NCI-H1930 (cell line): ENCODE results near the gene CTAG1A.
"Not testable (repeated sequence)": the region's sequence is repeated elsewhere in the genome, so short reads cannot be mapped to it uniquely, and the experiment has no call there.

Source experiments
- DNase-seq, 2 experiments: peaks; one replicate each; lab custom pipeline; 2025; lab: John Stamatoyannopoulos, UW

The CTAG1A gene

GRCh38 chrX:154573061-154573460 lies 11.9 kb upstream of the CTAG1A start:
- not testable (repeated sequence) for DNase-seq

GRCh38 chrX:154575076-154575475 lies 9.9 kb upstream of the CTAG1A start:
- not testable (repeated sequence) for DNase-seq

GRCh38 chrX:154582994-154583393 lies 1.9 kb upstream of the CTAG1A start:
- not testable (repeated sequence) for DNase-seq

GRCh38 chrX:154590415-154590814 lies 5.5 kb downstream of the CTAG1A start:
- DNase-seq, result not testable (repeated sequence)

- DNase-seq, result no peak
These were observed 7.6 kb downstream of the CTAG1A start for GRCh38 chrX:154592505-154592904.

GRCh38 chrX:154593201-154593600 lies 8.3 kb downstream of the CTAG1A start:
- no peak for DNase-seq

- DNase-seq, result no peak
These were observed 9.6 kb downstream of the CTAG1A start for GRCh38 chrX:154594491-154594890.

GRCh38 chrX:154595559-154596249 lies 10.8 kb downstream of the CTAG1A start:
- DNase-seq, result no peak

- no peak for DNase-seq
These were observed 11.5 kb downstream of the CTAG1A start for GRCh38 chrX:154596290-154596929.

GRCh38 chrX:154597221-154597620 lies 12.3 kb downstream of the CTAG1A start:
- no peak for DNase-seq

- no peak for DNase-seq
These were observed 13.7 kb downstream of the CTAG1A start for GRCh38 chrX:154598656-154599055.

GRCh38 chrX:154599531-154599930 lies 14.6 kb downstream of the CTAG1A start:
- no peak for DNase-seq

GRCh38 chrX:154600759-154601374 lies 15.9 kb downstream of the CTAG1A start:
- no peak for DNase-seq

- DNase-seq, result no peak
These were observed 17.3 kb downstream of the CTAG1A start for GRCh38 chrX:154602226-154602625.

GRCh38 chrX:154602766-154603437 lies 18.0 kb downstream of the CTAG1A start:
- no peak for DNase-seq

- DNase-seq, result no peak
These were observed 18.8 kb downstream of the CTAG1A start for GRCh38 chrX:154603438-154604430.

- no peak for DNase-seq
These were observed 20.6 kb downstream of the CTAG1A start for GRCh38 chrX:154605566-154605965.

- no peak for DNase-seq
These were observed 22.4 kb downstream of the CTAG1A start for GRCh38 chrX:154607370-154607769.

- DNase-seq, result not testable (repeated sequence)
These were observed 23.0 kb downstream of the CTAG1A start for GRCh38 chrX:154607976-154608375.

GRCh38 chrX:154608823-154609222 lies 23.9 kb downstream of the CTAG1A start:
- DNase-seq, result not testable (repeated sequence)

- not testable (repeated sequence) for DNase-seq
These were observed 26.2 kb downstream of the CTAG1A start for GRCh38 chrX:154611146-154611545.
